Suprapubic skin (tissue), 4 donors: ENCODE results near the gene AAK1. TPM values are rescaled to one million over a fixed set of nuclear protein-coding genes. Genes with fewer than 3 reads are reported as not detected.
"Not testable (repeated sequence)": the region's sequence is repeated elsewhere in the genome, so short reads cannot be mapped to it uniquely, and the experiment has no call there.

ENCODE experiments used
- DNase-seq, 2 donors: peaks; one replicate each; pipeline ENCODE4 v3.0.0-alpha.2; 2019; ENCODE audit warnings: low spot score in 2 of 2
- H3K27ac ChIP-seq: fragments of 200-600 bp; sonication (generic); one replicate; pipeline ENCODE4 v1.5.1; 2019
- H3K27me3 ChIP-seq: fragments of 200-600 bp; sonication (generic); one replicate; pipeline ENCODE4 v1.5.1; 2019
- H3K36me3 ChIP-seq: fragments of 200-600 bp; sonication (generic); one replicate; pipeline ENCODE4 v1.5.1; 2019
- H3K4me1 ChIP-seq: fragments of 200-600 bp; sonication (generic); one replicate; pipeline ENCODE4 v1.5.1; 2019
- H3K4me3 ChIP-seq: fragments of 200-600 bp; sonication (generic); one replicate; pipeline ENCODE4 v1.5.1; 2019; ENCODE audit warnings: mild to moderate bottlenecking
- H3K9me3 ChIP-seq: fragments of 200-600 bp; sonication (generic); one replicate; pipeline ENCODE4 v1.5.1; 2019
- EP300 ChIP-seq: sonication (generic); formaldehyde crosslinking; IDR thresholded peaks from one replicate; pipeline ENCODE4 v1.6.1; 2017; ENCODE audit warnings: antibody characterized with exemption
- POLR2A ChIP-seq, 2 donors: fragments of 450-650 bp; IDR thresholded peaks; one replicate each; pipeline ENCODE4 v1.6.1; 2017; ENCODE audit warnings: antibody characterized with exemption in 2 of 2, mild to moderate bottlenecking in 2 of 2, moderate library complexity in 2 of 2
- POLR2AphosphoS5 ChIP-seq, 3 donors: sonication (generic); formaldehyde crosslinking; IDR thresholded peaks; one replicate each; pipeline ENCODE4 v1.6.1; 2017; ENCODE audit warnings: antibody characterized with exemption in 3 of 3
- WGBS: methylation state at CpG from one replicate; pipeline ENCODE4 v1.1.5; 2018; 5-methylcytosine and 5-hydroxymethylcytosine counted together
- total RNA-seq, 4 donors: library from RNA; depleted of rRNA; stranded (reverse); fragments of >200 nt; gene quantifications; one replicate each; pipeline ENCODE4 v1.1.0, GENCODE V29; 2016
- TF ChIP-seq, protein P1 (sequence below), 2 donors: fragments of 200-600 bp in 1 of 2; fragments of 450-650 bp in 1 of 2; sonication (generic) in 1 of 2; IDR thresholded peaks; one replicate each; pipeline ENCODE4 v1.5.1; 2016 to 2019; ENCODE audit warnings: antibody characterized with exemption in 2 of 2, mild to moderate bottlenecking in 1 of 2, moderate library complexity in 1 of 2

Gene AAK1
- total RNA-seq, 4 donors from 2014 or later, result 26.4 to 48.4 (median 32.7) TPM

DNA sequence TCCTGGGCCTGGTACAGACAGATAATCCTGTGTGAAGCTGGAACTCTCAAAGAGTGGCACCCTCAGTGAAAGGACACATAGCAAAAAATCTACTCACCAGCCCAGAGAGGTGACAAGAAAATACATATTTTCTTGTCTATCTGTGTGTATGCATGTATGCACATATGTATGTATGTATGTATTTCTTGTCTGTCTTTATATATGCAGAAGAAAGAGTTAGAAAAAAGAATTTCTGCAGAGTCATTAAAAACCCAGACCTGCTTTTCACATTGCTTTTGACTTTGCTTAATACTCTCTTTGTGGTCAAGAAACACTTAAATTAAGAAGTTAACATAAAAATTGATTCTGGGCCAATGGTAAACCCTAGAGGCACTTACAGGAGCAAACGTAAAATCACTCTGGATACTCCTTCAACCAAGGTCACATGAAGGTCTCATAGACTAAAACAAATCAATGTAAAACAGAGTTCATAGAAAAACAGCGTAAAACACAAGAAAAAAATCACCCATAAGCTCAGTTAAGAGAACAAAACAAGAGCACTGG lies 16.5 kb upstream of the AAK1 start:
- no peak for TF ChIP-seq EP300
- no peak for TF ChIP-seq POLR2A (IDR thresholded peaks at IDR 0.05)
- TF ChIP-seq, protein P1, sequence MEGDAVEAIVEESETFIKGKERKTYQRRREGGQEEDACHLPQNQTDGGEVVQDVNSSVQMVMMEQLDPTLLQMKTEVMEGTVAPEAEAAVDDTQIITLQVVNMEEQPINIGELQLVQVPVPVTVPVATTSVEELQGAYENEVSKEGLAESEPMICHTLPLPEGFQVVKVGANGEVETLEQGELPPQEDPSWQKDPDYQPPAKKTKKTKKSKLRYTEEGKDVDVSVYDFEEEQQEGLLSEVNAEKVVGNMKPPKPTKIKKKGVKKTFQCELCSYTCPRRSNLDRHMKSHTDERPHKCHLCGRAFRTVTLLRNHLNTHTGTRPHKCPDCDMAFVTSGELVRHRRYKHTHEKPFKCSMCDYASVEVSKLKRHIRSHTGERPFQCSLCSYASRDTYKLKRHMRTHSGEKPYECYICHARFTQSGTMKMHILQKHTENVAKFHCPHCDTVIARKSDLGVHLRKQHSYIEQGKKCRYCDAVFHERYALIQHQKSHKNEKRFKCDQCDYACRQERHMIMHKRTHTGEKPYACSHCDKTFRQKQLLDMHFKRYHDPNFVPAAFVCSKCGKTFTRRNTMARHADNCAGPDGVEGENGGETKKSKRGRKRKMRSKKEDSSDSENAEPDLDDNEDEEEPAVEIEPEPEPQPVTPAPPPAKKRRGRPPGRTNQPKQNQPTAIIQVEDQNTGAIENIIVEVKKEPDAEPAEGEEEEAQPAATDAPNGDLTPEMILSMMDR (IDR thresholded peaks at IDR 0.05), result no peak
- TF ChIP-seq POLR2AphosphoS5 (IDR thresholded peaks at IDR 0.05), result no peak
- Histone ChIP-seq H3K27ac (no peak overlapping the region), H3K4me3 (no peak overlapping the region), H3K9me3 (no peaks in the 10 kb centered on the region), H3K4me1 (peaks cover 3% of the 10 kb centered on the region), H3K27me3 (no peaks in the 10 kb centered on the region), H3K36me3 (no peaks in the 10 kb centered on the region)
- DNase-seq, result no peak
- WGBS, result 66% methylated on average over 2 of the region's 2 CpGs

DNA sequence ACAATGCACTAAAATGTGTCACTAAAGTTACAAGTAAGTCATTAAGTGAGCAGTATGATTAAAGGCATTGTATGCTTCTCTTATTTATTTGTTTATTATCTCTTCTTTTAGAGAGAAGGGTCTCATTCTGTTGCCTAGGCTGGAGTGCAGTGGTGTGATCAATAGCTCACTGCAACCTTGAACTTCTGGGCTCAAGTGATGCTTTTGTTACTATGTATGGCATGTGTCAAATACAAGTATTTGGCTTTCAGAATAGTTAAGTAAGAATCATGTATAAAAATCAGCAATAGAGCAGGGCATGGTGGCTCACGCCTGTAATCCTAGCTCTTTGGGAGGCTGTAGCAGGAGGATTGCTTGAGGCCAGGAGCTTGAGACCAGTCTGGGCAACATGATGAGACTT lies 15.8 kb upstream of the AAK1 start:
- WGBS, result 94% methylated on average over 1 of the region's 1 CpG
- H3K27ac ChIP-seq, result no peak overlapping the region
- no peaks in the 10 kb centered on the region for H3K27me3 ChIP-seq
- H3K36me3 ChIP-seq, result no peaks in the 10 kb centered on the region
- H3K4me1 ChIP-seq, result peaks cover 3% of the 10 kb centered on the region
- no peak for TF ChIP-seq POLR2AphosphoS5 (IDR thresholded peaks at IDR 0.05)
- TF ChIP-seq EP300, result no peak
- TF ChIP-seq, protein P1 (IDR thresholded peaks at IDR 0.05), result no peak
- no peak for TF ChIP-seq POLR2A (IDR thresholded peaks at IDR 0.05)
- no peak overlapping the region for H3K4me3 ChIP-seq
- DNase-seq, result no peak
- H3K9me3 ChIP-seq, result no peaks in the 10 kb centered on the region

DNA sequence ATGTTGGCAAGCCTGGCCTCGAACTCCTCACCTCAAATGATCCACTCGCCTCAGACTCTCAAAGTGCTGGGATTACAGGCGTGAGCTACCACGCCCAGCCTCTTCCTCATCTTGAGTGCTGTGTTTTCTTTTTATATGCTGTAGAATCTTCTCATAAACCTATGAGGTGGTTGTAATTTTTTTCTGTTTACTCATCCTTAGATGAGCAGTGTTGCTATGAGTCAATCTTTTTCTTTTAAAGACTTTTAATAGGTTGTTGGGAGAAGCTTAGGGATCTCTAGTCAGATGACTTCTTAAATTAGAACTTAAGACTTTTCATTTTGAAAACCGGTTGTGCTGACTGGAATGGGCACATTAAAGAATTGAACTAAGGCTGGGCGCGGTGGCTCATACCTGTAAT lies 8.7 kb upstream of the AAK1 start:
- peaks cover 6% of the 10 kb centered on the region for H3K4me1 ChIP-seq
- no peak overlapping the region for H3K27ac ChIP-seq
- H3K4me3 ChIP-seq, result no peak overlapping the region
- WGBS, result 63% methylated on average over 7 of the region's 7 CpGs
- no peak for DNase-seq
- TF ChIP-seq, protein P1 (IDR thresholded peaks at IDR 0.05), result no peak
- TF ChIP-seq POLR2AphosphoS5 (IDR thresholded peaks at IDR 0.05) (no peak), EP300 (no peak), POLR2A (IDR thresholded peaks at IDR 0.05) (no peak)
- no peaks in the 10 kb centered on the region for H3K27me3 ChIP-seq
- H3K36me3 ChIP-seq, result no peaks in the 10 kb centered on the region
- H3K9me3 ChIP-seq, result no peaks in the 10 kb centered on the region

DNA sequence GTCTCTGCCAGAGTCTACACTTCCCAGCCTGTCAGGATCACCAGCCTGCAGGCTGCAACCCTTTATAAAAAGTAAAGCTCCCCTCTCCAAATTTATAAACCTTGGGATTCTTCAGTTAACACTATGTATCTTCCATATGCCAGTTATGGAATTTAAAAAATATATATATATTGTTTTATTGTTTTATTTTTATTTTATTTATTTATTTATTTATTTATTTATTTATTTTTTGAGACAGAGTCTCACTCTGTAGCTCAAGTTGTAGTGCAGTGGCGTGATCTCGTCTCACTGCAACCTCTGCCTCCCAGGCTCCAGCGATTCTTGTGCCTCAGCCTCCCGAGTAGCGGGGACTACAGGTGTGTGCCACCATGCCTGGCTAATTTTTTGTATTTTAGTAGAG lies 3.7 kb upstream of the AAK1 start:
- H3K36me3 ChIP-seq, H3K9me3 ChIP-seq, H3K4me3 ChIP-seq, H3K27me3 ChIP-seq, DNase-seq, H3K27ac ChIP-seq: not testable (repeated sequence)
- 97% methylated on average over 5 of the region's 5 CpGs for WGBS
- peaks cover 28% of the 10 kb centered on the region for H3K4me1 ChIP-seq

DNA sequence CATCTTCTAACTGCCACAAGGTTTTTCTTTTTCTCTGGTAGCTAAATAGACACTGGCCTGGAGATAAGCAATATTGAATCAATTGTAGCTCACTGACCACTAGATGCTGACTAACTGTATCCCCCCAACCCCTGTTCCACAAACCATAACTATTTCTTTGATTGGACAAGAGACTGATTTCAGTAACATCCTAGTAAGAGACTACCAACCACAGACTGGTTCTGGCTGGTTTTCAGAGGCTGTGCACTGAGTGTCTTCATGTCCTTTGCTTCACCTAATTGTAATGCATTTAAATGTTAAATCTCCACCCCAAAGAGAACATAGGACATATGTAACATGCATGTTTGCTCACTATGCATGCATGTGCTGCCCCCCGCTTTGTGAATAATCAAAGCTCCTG lies 3.2 kb upstream of the AAK1 start:
- TF ChIP-seq EP300 (no peak), POLR2AphosphoS5 (IDR thresholded peaks at IDR 0.05) (no peak), POLR2A (IDR thresholded peaks at IDR 0.05) (no peak)
- TF ChIP-seq, protein P1 (IDR thresholded peaks at IDR 0.05), result no peak
- WGBS, result 57% methylated on average over 1 of the region's 1 CpG

DNA sequence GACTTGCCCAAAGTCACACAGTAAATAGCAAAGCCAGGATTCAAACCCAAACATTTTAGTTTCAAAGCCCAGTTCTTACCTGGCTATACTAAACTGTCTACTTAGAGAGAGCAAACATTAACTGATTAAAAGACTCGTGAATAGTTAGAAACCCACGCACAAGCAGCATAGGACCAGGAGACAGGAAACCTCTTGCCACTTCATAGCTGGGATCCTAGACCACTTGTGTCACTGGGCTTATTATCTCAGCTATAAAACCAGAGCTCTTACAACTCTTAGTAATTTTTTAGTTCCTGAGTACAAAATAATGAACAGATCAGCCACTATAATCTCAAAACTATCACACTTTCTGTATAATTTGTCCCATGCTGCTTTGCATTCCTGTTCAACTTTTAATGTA lies 2.4 kb upstream of the AAK1 start:
- Histone ChIP-seq H3K4me1 (peaks cover 41% of the 10 kb centered on the region), H3K36me3 (no peaks in the 10 kb centered on the region), H3K27me3 (no peaks in the 10 kb centered on the region), H3K27ac (no peak overlapping the region), H3K4me3 (no peak overlapping the region), H3K9me3 (no peaks in the 10 kb centered on the region)
- TF ChIP-seq POLR2A (IDR thresholded peaks at IDR 0.05), result no peak
- TF ChIP-seq, protein P1 (IDR thresholded peaks at IDR 0.05), result no peak
- no peak for TF ChIP-seq EP300
- TF ChIP-seq POLR2AphosphoS5 (IDR thresholded peaks at IDR 0.05), result no peak
- no peak for DNase-seq
- 65% methylated on average over 2 of the region's 2 CpGs for WGBS

More for the DNA sequence above, 3.2 kb upstream of the AAK1 start:
- Histone ChIP-seq H3K27ac (no peak overlapping the region), H3K4me1 (peaks cover 33% of the 10 kb centered on the region), H3K27me3 (no peaks in the 10 kb centered on the region), H3K9me3 (no peaks in the 10 kb centered on the region), H3K36me3 (no peaks in the 10 kb centered on the region), H3K4me3 (no peak overlapping the region)
- DNase-seq, result no peak
